GM12801 (cell line): ENCODE data around the gene AMBN.

ENCODE experiments used
- TF ChIP-seq, protein P1 (sequence below): IDR thresholded peaks from one replicate; pipeline ENCODE4 v1.5.1; 2011; ENCODE audit warnings: control low read depth; ENCODE audit not compliant: insufficient read length; ENCODE audit errors: extremely low read depth

AMBN gene, protein sequence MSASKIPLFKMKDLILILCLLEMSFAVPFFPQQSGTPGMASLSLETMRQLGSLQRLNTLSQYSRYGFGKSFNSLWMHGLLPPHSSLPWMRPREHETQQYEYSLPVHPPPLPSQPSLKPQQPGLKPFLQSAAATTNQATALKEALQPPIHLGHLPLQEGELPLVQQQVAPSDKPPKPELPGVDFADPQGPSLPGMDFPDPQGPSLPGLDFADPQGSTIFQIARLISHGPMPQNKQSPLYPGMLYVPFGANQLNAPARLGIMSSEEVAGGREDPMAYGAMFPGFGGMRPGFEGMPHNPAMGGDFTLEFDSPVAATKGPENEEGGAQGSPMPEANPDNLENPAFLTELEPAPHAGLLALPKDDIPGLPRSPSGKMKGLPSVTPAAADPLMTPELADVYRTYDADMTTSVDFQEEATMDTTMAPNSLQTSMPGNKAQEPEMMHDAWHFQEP

DNA sequence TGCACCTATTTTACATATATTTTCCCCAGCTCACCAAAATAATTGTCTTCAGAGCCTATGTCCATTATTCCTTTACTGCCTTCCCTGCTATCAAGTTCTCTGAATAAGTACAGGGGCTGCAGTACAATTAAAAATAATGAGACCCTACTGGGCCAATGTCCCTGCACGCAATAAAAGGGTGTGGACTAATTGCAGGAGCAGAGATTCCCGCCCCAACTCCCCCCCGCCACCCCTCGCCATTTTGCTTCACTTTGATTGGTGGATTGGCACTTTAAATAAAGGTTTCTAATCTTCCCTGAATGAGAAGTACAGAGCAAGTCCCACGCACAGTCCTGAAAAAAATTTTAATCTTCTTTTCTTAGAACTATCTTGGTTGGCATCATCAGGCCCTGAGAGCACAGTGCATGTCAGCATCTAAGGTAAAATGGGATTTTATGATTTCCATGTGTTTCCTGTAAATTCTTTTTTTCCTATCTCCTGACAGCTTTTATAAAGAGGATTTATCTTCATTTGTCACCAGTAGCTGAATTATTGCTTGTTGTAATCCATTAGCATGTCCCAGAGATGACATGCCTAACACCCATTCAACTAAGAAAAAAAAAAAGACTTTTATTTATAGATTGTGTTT, at the start of gene AMBN:
Gene AMBN, plus strand, starts transcription at position 302 of the 628 bp plus-strand sequence. Its CDS starts 103 bp downstream, at position 405.
- TF ChIP-seq, protein P1, sequence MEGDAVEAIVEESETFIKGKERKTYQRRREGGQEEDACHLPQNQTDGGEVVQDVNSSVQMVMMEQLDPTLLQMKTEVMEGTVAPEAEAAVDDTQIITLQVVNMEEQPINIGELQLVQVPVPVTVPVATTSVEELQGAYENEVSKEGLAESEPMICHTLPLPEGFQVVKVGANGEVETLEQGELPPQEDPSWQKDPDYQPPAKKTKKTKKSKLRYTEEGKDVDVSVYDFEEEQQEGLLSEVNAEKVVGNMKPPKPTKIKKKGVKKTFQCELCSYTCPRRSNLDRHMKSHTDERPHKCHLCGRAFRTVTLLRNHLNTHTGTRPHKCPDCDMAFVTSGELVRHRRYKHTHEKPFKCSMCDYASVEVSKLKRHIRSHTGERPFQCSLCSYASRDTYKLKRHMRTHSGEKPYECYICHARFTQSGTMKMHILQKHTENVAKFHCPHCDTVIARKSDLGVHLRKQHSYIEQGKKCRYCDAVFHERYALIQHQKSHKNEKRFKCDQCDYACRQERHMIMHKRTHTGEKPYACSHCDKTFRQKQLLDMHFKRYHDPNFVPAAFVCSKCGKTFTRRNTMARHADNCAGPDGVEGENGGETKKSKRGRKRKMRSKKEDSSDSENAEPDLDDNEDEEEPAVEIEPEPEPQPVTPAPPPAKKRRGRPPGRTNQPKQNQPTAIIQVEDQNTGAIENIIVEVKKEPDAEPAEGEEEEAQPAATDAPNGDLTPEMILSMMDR: no peak

DNA sequence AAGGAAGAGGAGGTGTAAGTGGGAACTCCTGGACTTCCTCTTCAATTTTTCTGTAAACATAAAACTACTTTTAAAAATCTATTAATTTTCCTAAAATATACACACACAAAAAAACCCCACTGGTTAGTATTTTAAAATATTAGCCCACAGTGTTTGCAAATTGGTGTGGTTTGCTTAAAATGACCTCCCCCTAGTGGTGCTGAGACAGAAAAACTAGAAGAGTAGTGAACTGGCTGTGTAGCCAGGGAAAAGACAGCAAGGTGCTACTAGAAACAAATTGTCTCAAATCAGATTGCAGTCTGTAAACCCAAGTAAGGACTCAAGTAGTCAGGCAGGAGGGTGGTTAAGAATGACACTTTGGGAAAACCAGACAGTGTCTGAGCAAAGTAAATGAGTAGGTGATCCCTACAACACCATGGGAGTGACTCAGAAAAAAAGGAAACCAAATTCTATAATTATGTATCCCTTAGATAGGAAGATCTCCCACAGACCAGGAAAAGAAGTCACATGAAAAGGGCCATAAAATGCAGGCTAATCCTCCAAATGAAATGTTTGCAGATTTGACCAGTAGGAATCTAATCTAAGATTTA, 47.7 kb upstream of the AMBN start:
- TF ChIP-seq, protein P1: no peak

DNA sequence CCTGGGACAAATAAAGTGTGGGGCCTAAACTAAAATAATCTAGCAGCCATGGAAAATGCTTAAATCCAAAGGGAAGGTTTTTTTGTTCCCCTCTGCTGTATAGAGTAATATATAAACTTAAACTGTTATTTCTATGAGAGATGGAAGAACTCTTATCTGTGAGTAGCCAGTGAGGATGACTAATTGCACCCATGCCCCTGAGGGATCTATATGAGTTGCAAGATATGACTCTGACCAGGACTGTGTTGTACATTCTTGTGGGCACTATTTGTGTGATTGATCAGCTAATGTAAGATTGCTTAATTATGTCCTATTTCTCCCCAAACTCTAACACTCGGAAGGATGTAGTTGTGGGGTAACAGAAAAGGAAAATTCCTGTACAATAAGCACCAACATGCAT, 35.2 kb upstream of the AMBN start:
- TF ChIP-seq, protein P1: no peak

DNA sequence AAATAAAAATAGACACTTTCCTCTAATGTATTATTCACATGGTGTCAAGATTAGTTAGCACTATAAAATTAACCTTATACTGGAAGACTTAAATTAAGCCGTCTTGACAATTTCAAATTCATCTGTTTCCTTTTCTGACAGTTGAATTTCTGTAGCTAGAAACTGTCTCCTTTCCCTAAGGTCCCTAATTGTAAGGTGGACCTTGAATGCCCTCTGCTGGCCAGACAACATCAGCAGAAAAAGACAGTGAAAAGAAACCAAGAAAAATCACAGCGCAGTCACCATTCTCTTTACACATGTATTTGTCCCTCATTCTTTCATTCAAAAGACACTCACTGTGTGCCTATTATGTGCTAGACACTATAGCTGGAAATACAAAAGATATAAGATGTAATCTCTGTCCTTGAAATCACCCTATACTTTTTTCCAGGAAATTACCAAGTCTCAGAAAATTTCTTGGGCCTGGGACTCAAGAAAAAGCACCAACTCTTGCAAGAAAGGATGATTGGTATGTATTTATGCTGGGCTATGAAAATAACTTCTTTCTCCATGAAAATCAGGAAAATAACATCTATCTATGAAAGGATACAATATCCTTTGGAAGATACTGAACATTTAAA, 32.7 kb upstream of the AMBN start:
- TF ChIP-seq, protein P1: no peak

DNA sequence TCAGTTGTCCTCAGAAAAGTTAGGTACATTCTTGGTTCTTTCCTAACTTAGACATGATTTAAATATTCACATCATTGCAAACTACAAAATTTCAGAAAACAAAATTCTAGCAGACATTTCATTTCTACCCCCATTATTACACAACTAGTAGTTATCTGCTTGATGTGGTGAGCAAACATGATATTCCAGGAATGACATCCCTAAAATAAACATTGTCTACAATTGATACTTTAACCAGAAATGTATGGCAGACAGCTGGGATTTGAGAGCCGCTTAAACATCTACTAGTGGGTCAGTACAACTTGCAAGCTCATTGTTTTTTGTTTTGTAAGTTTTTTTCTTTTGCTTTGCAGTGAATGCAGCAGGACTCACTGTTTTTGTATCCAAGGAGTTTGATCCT, 32.1 kb upstream of the AMBN start:
- TF ChIP-seq, protein P1: no peak

DNA sequence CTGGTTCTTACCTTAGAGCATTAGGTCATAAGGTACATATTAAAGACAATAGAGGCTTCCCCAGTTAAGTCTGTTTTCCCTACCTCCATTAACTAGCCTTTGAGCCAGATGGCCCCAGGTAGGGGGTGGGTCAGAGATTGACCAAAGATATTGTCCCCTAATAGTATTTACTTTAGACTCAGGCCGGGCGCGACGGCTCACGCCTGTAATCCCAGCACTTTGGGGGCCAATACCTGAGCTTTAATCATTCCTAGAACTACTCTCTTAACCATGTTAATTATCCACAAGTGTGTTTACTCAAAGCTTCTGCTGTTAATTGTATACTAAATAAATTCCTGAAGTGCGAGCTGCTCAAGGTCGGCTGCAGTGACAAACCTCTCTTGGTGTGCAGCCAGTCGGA, 28.0 kb upstream of the AMBN start:
- TF ChIP-seq, protein P1: no peak

DNA sequence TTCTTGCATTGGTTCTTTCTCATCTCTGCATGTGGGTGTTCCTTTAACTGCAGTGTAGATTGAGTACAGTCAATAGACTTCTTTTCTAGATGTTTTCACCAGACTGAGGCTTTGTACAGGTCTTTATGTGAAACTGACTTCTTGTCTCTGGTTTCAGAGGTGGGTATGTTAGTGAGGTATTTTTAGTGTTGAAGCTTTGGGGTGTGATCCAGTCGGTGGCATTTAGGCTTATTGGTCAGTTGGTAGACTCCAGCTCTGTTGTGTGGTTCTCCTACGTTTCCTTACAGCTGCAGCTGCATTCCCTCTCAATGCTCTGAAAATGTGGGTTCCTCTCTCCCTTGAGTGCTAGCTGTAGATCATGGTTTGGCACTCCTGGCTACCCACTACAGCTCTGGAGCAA, 21.3 kb upstream of the AMBN start:
- TF ChIP-seq, protein P1: no peak
